Fibroblast of skin of right quadriceps (primary cell): ENCODE measurements around the gene TPTE2.
"Not testable (repeated sequence)": the region's sequence is repeated elsewhere in the genome, so short reads cannot be mapped to it uniquely, and the experiment has no call there.

ENCODE experiments used
- DNase-seq: peaks from one replicate; pipeline ENCODE4 v3.0.0-alpha.2; 2013

The TPTE2 gene

DNA sequence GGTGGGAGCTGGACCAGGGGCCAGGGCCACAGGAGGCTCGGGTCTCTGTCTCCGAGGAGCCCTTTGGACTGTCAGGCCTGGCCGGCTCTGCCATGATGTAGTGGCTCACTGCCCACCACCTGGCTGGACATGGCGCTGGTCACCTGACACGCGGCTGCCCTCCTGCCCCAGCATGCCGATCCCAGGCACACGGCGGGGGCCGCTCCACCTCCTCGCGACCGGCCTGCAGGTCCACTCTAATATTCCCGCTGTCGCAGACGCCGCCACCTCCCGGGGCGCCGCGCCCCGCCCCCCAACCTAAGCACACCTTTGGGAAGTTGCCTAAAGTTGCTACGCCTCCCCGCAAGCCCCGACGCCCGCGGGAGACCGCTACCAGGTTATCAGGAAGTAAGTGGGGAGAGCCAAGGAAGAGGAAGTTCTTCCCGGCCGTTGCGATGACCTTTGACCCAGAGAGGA lies at the start of gene TPTE2:
TPTE2 (minus strand) TSS at position 406 of the 456 bp plus-strand sequence. CDS start 58,298 bp downstream, outside the sequence.
- not testable (repeated sequence) for DNase-seq

GRCh38 chr13:19607523-19608078 lies 46.3 kb upstream of the TPTE2 start:
- no peak for DNase-seq

- DNase-seq = no peak
Observed at GRCh38 chr13:19606737-19607136, 45.4 kb upstream of the TPTE2 start.

DNA sequence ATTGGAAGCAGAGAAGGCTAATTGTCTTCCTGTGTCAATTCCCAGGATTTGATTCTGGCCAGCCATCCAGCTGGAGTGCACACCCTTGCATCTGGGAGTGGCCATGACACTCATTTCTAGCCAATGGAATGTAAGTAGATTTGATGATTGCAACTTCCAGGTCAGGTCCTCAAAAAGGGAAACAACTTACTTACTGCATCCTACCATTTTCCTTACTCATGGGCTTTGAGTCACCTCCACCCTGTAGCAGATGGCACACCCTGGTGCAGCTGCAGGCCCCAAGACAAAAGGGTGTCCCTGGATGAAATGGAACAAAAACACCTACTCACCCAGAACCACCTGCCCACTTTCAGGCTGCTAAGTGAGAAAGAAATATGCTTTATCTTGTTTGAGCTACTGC lies 44.8 kb upstream of the TPTE2 start:
- DNase-seq = no peak

- peak; percentile 13 for DNase-seq
Observed at GRCh38 chr13:19605161-19605955, 44.0 kb upstream of the TPTE2 start.

GRCh38 chr13:19604306-19604705 lies 43.0 kb upstream of the TPTE2 start:
- no peak for DNase-seq

DNA sequence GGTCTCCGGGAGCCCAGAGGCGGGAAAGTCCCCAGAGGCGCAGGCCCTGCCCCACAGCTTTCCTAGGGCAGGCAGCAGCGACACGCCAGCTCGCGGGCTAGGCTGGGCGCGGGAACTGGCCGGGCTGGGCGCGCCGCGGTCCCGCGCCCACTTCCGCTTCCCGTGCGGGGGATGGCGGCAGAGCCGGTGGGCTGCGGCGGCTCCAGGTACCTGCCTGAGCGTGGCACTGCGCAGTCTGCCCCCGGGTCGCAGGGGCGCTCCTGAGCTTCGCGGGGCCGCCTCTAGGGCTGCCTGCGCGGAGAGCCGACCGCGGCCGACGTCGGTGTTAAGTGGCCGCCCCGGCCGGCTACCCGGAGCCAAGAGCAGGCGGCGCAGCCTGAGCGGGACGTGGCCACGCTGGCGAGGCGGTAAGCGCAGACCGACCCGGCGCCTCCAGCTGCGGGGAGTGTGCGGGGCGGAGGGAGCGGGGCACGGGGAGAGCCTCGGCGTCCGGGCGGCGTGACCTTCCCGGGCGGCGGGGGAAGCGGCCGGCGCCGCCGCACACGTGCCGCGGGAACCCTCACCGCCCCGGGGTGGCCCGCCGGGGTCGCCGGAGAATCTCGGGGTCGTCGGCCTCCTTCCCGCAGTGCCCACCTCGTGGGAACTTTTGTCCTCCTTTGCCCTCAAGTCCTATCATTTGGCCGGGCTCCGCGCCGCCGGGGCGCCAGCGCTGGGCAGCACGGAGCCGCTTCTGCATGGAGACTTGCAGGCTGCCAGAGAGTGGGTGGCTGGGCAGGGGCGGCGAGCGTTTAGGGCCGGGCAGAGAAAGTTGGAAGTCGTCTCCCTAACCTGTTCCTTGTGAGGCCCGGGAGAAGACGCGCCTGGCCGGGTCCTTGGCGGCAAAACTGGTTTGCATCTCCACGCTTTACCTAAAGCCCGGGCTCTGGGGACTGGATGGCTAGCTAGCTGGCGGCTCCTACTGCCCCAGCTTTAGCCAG lies 40.7 kb upstream of the TPTE2 start:
- DNase-seq = peak; percentile 43

- peak; percentile 62 for DNase-seq
Observed at GRCh38 chr13:19597523-19597922, 36.2 kb upstream of the TPTE2 start.

- DNase-seq = no peak
Observed at GRCh38 chr13:19596960-19597361, 35.6 kb upstream of the TPTE2 start.

DNA sequence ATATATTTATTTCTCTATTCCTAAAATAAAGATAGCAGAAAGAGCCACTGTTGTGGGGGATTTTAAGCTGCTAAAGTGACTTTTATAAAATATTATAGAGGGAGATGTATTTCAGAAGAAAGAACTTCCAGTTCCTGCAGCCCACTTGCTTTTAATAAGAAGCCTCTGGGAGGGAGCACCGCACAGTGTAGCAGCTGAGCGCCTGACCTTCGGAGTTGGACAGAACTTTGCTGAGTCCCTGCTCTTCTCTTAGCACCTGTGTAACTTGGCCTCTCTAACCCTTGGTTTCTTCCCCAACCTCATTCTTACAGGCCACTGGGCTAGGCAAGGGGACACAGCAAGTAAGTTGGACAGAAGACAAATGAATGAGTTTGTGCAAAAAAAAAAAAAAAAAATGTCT lies 34.8 kb upstream of the TPTE2 start:
- DNase-seq = no peak

GRCh38 chr13:19592657-19593180 lies 31.4 kb upstream of the TPTE2 start:
- no peak for DNase-seq

DNA sequence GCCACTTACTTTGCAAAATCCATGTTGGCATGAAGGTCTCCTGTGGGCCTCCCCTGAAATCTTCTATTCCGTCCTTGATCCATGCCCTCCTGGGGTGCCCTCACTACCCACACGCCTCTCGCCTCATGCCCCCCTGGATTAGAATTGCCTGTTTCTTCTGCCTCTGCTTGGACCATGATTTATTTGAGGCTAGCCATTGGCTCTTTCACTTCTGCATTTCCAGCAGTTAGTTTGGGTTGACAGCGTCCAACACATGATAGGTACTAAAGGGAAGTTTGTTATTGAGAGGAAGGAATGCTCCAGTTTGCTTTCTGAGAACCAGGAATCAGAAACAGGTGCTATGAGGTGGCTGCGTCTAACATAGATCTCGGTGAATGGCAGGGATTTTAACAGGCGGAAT lies 30.5 kb upstream of the TPTE2 start:
- DNase-seq = no peak

DNA sequence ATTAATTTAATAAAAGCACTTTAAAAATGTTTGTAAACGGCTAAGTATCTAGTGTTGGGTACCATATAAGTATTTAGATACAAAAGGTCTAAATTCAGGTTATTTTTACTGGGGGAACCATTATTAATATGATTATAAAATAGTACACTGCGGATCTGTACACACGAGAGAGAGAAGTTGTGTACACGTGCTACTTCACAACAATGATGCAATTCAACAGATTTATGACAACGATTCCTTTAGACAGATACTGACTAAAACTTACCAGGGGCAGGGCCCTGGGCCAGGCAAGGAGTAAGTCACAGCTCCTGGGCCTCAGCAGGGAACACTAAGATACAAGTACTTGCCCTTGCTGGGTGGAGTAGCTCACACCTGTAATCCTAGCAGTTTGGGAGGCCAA lies 29.1 kb upstream of the TPTE2 start:
- DNase-seq = no peak

DNA sequence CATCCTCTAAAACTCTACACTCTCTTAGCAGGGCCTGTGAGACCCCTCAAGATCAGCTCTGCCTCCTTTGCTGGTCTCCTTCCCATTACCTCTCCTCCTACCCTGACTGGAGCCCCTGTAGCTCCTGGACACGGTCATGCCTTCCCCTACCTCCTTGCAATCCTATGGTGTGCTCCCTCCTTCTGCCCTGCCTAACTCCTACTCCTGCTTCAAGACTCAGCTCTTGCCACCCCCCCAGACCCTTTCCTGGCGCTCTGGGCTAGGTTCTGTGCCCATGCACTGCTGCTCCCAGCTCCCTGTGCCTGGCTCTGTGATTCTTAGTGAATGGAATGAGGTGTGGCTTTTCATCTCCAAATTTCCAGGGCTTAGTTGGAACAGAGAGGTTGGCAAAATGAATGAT lies 28.0 kb upstream of the TPTE2 start:
- DNase-seq = no peak

- peak; percentile 32 for DNase-seq
Observed at GRCh38 chr13:19587635-19588300, 26.4 kb upstream of the TPTE2 start.

- DNase-seq = peak; percentile 48
Observed at GRCh38 chr13:19586904-19587634, 25.7 kb upstream of the TPTE2 start.

- DNase-seq = no peak
Observed at GRCh38 chr13:19581675-19582074, 20.3 kb upstream of the TPTE2 start.

GRCh38 chr13:19575230-19575629 lies 13.9 kb upstream of the TPTE2 start:
- DNase-seq = no peak

- DNase-seq = no peak
Observed at GRCh38 chr13:19573120-19573716, 11.9 kb upstream of the TPTE2 start.

DNA sequence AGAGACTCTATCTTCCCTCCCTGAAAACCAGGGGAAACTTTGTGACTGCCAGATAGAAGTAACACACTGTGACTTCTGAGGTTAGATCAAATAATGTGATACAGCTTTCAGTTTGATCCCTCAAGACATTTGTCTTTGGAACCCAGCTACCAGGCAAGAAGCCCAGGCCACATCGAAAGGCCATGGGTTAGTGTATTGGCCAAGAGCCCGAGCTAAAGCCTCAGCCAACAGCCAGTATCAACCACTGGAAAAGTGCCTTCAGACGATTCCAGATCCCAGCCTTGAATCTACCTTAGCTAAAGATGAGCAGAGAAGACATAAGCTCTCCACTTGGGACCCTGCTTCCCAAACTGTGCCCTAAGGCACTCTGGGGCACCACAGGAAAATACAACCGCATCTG lies 10.9 kb upstream of the TPTE2 start:
- DNase-seq = no peak

DNA sequence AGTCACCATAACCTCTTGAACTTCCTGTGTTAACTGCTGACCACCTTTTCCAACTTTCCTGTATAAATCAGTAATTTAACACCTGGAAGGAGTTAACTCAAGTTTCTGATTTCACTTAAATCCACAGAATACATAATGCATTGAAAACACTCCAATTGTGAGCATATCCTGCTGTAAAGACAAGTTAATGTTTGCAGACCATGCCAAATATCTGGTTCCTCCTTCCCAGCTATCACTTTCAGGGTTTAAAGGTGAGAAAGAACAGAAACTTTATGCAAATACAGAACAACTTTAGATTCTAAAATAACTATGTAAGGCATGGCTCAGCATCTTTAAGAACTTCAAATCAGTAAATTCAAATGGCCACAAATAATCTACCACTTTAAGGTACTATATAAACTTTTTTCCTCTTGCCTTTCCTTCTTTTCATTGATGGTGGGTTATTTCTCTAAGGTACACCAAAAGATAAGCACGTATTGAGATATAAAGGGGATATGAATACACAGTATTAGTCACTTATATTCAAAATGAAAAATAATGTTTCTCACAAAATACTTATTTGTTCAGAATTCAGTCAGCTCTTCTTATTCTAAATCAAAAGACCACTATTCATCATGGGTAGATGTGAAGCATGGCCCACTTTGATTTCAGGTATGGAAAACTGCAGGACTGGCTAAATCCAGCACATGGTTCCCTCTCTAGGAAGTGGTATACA lies 6.6 kb upstream of the TPTE2 start:
- DNase-seq = no peak
